HAP-1 (cell line): ENCODE measurements around the gene ST6GALNAC2.

Source experiments
- DNase-seq, 2 experiments: peaks; one replicate each; pipeline ENCODE4 v3.0.0-alpha.2; 2016 to 2020; ENCODE audit warnings: low spot score in 2 of 2
- H3K27me3 ChIP-seq: fragments of 250-450 bp; sonication (Bioruptor Pico); 2 replicates; pipeline ENCODE4 v1.5.1; 2020; ENCODE audit warnings: low read depth, mild to moderate bottlenecking, moderate library complexity
- H3K36me3 ChIP-seq: fragments of 250-450 bp; sonication (Bioruptor Pico); replicated peaks from 2 replicates; pipeline ENCODE4 v1.5.1; 2020; ENCODE audit warnings: mild to moderate bottlenecking
- H3K4me1 ChIP-seq: fragments of 250-450 bp; sonication (Bioruptor Pico); 2 replicates; pipeline ENCODE4 v1.5.1; 2020; ENCODE audit warnings: mild to moderate bottlenecking
- H3K4me3 ChIP-seq: fragments of 250-450 bp; sonication (Bioruptor Pico); 2 replicates; pipeline ENCODE4 v1.5.1; 2020; ENCODE audit warnings: mild to moderate bottlenecking, moderate library complexity
- H3K9me3 ChIP-seq: fragments of 250-450 bp; sonication (Bioruptor Pico); 2 replicates; pipeline ENCODE4 v1.5.1; 2020; ENCODE audit warnings: mild to moderate bottlenecking, moderate library complexity
- in situ Hi-C: fragments of 300-500 bp; cut with MboI; formaldehyde crosslinking; loops from 3 replicates; pipeline ENCODE4 v1.14.3; 2020; ENCODE audit warnings: low sequenced_read_pairs, inconsistent platforms, mixed read lengths

ST6GALNAC2 gene

DNA sequence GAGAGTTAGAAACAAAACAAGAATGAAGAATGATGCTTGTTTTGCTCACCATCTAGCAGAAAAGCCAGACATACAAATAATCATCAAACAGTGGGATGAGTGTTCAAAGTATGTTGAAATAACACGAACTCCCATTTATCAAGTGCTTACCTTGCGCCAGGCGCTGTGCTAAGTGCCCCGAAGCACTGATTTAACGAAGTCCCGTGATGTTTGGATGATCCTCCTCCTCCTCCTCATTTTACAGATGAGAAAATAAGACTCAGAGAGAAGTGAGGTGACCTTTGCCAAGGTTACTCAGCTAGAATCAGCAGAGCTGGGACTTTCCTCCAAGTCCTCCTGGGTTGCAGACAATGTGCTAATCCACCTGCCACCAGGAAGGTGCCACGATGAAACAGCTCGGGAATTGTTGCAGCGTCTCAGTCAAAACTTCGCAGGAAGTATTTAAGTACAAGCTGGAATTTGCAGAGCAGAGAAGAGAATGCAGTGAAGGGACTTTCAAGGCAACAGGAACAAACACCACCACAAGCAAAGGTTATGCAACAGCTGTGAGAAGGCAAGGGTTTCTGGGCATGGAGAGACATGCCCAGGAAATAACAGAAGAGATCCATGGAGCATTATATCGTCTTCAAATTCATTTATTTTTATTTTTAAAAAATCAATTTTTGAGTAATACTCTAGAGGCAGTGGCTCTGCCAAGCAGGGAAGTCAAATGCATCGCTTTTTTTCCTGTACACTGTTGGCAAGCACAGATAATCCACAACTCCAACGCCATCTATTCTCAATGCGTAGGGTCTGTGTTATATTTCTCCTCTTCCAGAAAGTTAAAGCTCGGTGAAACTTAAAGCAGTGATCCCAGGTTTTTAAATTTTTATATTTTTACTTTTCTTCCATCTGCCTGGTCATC lies 34.7 kb downstream of the ST6GALNAC2 start:
- in situ Hi-C loops = no loop called here
- no peaks in the 10 kb centered on the region; the same call in 1 of the 2 replicates for H3K9me3 ChIP-seq
- no peak for DNase-seq

DNA sequence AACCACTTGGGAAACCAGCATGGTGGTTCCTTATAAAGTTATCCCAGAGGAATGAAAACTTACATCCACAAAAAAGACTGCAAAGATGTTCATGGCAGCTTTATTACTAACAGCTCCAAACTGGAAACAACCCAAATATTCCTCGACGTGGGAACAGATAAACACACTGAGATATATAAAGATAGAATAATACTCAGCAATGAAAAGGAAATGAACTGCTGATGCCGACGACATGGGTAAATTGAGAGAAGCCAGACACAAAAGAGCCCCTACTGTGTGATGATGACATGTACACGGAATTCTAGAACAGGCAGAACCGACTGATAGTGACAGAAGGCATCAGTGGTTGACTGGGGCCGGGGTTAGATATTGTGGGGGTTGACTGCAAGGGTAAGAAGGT lies 36.1 kb downstream of the ST6GALNAC2 start:
- in situ Hi-C loops = no loop called here
- Histone ChIP-seq H3K4me1 (no peaks in the 10 kb centered on the region), H3K36me3 (no peaks in the 10 kb centered on the region; the same call in 1 of the 2 replicates), H3K9me3 (no peaks in the 10 kb centered on the region), H3K4me3 (no peak overlapping the region), H3K27me3 (no peaks in the 10 kb centered on the region)
- no peak for DNase-seq

More for the DNA sequence above, 34.7 kb downstream of the ST6GALNAC2 start:
- H3K4me1 ChIP-seq = peaks cover 9% of the 10 kb centered on the region
- H3K27me3 ChIP-seq = no peaks in the 10 kb centered on the region
- no peak overlapping the region for H3K4me3 ChIP-seq
- H3K36me3 ChIP-seq = peaks cover 5% of the 10 kb centered on the region; the same call in 1 of the 2 replicates

DNA sequence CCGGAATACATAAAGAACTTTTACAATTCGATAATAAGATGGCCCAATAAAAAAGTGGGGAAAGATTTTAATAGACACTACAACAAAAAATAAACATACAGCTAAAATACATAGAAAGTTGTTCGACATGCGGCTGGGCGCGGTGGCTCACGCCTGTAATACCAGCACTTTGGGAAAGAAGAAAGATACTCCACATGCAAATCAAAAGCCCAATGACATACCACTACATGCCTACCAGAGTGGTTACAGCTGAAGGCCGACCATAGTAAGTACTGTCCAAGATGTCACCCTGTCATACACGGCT lies 36.5 kb downstream of the ST6GALNAC2 start:
- H3K9me3 ChIP-seq = no peaks in the 10 kb centered on the region
- in situ Hi-C loops = no loop called here

GRCh38 chr17:76548378-76549214 lies 37.1 kb downstream of the ST6GALNAC2 start:
- H3K4me3 ChIP-seq = no peak overlapping the region
- H3K4me1 ChIP-seq = no peaks in the 10 kb centered on the region
- no peak for DNase-seq

More for the DNA sequence above, 36.5 kb downstream of the ST6GALNAC2 start:
- DNase-seq = no peak
- Histone ChIP-seq H3K27me3 (no peaks in the 10 kb centered on the region), H3K36me3 (no peaks in the 10 kb centered on the region; the same call in 1 of the 2 replicates), H3K4me1 (no peaks in the 10 kb centered on the region), H3K4me3 (no peak overlapping the region)

GRCh38 chr17:76547642-76548202 lies 37.9 kb downstream of the ST6GALNAC2 start:
- Histone ChIP-seq H3K27me3 (no peaks in the 10 kb centered on the region), H3K9me3 (no peaks in the 10 kb centered on the region), H3K4me3 (no peak overlapping the region), H3K4me1 (no peaks in the 10 kb centered on the region), H3K36me3 (no peaks in the 10 kb centered on the region; the same call in 1 of the 2 replicates)
- no peak for DNase-seq
- in situ Hi-C loops = no loop called here

More at GRCh38 chr17:76548378-76549214, 37.1 kb downstream of the ST6GALNAC2 start:
- H3K9me3 ChIP-seq = no peaks in the 10 kb centered on the region
- in situ Hi-C loops = no loop called here
- H3K36me3 ChIP-seq = no peaks in the 10 kb centered on the region; the same call in 1 of the 2 replicates
- H3K27me3 ChIP-seq = no peaks in the 10 kb centered on the region

- Histone ChIP-seq H3K9me3 (no peaks in the 10 kb centered on the region), H3K36me3 (no peaks in the 10 kb centered on the region; the same call in 1 of the 2 replicates), H3K4me1 (no peaks in the 10 kb centered on the region), H3K27me3 (no peaks in the 10 kb centered on the region), H3K4me3 (no peak overlapping the region)
- in situ Hi-C loops = no loop called here
- DNase-seq = peak in 1 of 2 experiments; percentile 80
These were observed 38.4 kb downstream of the ST6GALNAC2 start for GRCh38 chr17:76547183-76547641.

- H3K9me3 ChIP-seq = no peaks in the 10 kb centered on the region
- no peaks in the 10 kb centered on the region; the same call in 1 of the 2 replicates for H3K36me3 ChIP-seq
- no peak overlapping the region for H3K4me3 ChIP-seq
- H3K4me1 ChIP-seq = no peaks in the 10 kb centered on the region
- H3K27me3 ChIP-seq = no peaks in the 10 kb centered on the region
- in situ Hi-C loops = no loop called here
- DNase-seq = no peak
These were observed 39.0 kb downstream of the ST6GALNAC2 start for GRCh38 chr17:76546556-76547182.

DNA sequence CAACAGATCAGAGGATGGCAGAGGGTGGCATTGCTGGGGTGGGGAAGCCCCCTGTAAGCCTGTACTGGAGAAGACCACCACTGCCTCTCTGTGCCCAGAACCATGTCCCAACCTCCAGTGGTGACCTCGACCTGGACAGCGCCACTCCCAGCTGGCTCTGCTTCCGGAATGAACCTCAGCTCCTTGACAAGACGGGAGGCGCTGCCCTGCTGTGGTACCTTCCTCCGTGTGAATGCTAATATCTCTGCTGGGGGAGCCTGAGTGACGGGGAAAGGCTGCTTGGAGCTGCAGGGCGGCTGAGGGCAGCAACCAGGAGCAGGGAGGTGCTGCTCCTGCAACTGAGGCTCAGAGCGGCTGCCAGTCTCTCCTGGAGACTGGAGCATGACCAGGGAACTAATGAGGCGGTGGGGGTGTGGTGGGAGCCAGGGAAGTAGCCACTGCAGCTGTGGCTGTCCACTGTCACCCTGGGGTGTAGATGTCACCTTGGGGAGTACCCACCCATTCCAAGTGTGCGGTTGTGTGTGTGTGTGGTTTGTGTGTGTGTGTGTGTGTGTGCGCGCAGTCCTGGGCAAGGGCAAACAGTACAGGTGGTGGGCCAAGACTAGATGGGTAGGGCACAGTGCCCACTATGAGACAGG lies 39.6 kb downstream of the ST6GALNAC2 start:
- H3K4me1 ChIP-seq = no peaks in the 10 kb centered on the region
- H3K9me3 ChIP-seq = no peaks in the 10 kb centered on the region
- H3K4me3 ChIP-seq = no peak overlapping the region
- in situ Hi-C loops = no loop called here
- H3K27me3 ChIP-seq = no peaks in the 10 kb centered on the region
- no peaks in the 10 kb centered on the region; the same call in 1 of the 2 replicates for H3K36me3 ChIP-seq
- no peak for DNase-seq

- H3K27me3 ChIP-seq = no peaks in the 10 kb centered on the region
- no peak for DNase-seq
- H3K4me3 ChIP-seq = no peak overlapping the region
- H3K9me3 ChIP-seq = no peaks in the 10 kb centered on the region
- H3K36me3 ChIP-seq = no peaks in the 10 kb centered on the region; the same call in 1 of the 2 replicates
- in situ Hi-C loops = no loop called here
- peaks cover 5% of the 10 kb centered on the region for H3K4me1 ChIP-seq
These were observed 40.9 kb downstream of the ST6GALNAC2 start for GRCh38 chr17:76544546-76545365.

DNA sequence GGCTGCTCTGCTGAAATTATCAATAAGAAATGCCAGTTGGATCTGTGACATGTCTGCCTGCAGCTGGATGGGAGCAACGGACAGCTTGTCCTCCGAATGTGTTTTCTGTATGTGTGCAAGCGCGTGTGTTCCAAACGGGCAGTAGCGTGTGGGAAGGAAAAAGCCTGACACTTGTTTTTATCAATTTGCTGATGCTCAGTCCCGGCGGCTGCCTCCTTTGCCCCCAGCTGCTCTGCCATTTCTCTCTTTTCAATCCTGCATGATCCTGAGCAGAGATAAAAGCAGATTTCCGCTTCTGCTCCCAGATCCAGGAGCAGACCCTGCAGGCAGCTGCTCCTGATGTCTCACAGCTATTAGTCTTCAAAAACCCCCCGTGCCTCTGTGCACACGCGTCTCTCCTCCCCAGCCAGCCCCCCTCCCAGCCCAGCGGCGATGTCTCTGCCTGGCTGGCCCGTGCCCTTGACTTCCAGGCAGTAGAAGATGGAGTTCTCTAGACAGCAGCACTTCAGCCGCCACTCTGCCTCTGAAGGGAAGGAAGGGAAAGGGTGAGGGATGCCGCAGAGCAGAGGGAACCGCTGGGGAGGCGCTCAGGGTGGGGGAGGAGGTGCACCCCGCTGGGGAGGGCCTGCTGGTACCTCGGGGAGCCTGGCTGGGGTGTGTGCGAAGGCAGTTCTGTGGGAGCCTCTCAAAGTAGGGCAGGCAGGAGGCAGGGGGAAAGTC lies 41.7 kb downstream of the ST6GALNAC2 start:
- Histone ChIP-seq H3K27me3 (no peaks in the 10 kb centered on the region), H3K4me3 (no peak overlapping the region), H3K36me3 (no peaks in the 10 kb centered on the region; the same call in 1 of the 2 replicates), H3K4me1 (peaks cover 5% of the 10 kb centered on the region), H3K9me3 (no peaks in the 10 kb centered on the region)
- DNase-seq = no peak
- in situ Hi-C loops = no loop called here

GRCh38 chr17:76543482-76543825 lies 42.2 kb downstream of the ST6GALNAC2 start:
- Histone ChIP-seq H3K4me3 (no peak overlapping the region), H3K36me3 (no peaks in the 10 kb centered on the region; the same call in 1 of the 2 replicates), H3K27me3 (no peaks in the 10 kb centered on the region), H3K9me3 (no peaks in the 10 kb centered on the region), H3K4me1 (peaks cover 5% of the 10 kb centered on the region)
- in situ Hi-C loops = no loop called here
- no peak for DNase-seq

DNA sequence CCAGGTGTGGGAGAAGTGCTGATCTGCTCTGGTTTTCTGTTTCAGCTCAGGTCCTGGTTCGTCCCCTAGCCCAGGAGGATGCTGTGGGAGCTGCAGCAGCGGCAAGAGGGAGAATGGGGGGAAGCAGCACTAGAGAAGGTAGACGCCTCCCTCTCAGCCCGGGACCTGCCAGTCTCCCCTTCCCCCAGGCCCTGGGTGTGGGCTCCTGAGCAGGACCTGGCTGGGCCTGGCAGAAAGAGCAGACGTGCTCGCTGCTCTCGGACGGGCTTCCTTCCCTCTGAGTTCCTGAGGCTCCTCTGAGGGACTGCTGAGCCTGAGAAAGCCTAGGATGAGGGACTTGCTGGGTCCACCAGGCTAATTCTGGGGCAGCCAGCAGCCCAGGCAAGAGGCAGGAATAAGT lies 42.7 kb downstream of the ST6GALNAC2 start:
- Histone ChIP-seq H3K27me3 (no peaks in the 10 kb centered on the region), H3K4me3 (no peak overlapping the region), H3K36me3 (no peaks in the 10 kb centered on the region; the same call in 1 of the 2 replicates), H3K4me1 (peaks cover 5% of the 10 kb centered on the region), H3K9me3 (no peaks in the 10 kb centered on the region)
- no peak for DNase-seq
- in situ Hi-C loops = no loop called here
